WTC11 (cell line): ENCODE results near the gene RXFP2. TPM values are rescaled to one million over a fixed set of nuclear protein-coding genes. Genes with fewer than 3 reads are reported as not detected.

Experiments
- ATAC-seq: fragments of 200-7000 bp; cut with Tn5 transposase; 2 replicates; pipeline ENCODE4 v1.10.0; 2021; ENCODE audit warnings: mild to moderate bottlenecking, moderate library complexity
- CTCF ChIA-PET: fragments of 300-600 bp; sonication (Branson Sonifier 250); formaldehyde crosslinking; loops from one replicate; lab custom pipeline; 2021; ENCODE audit warnings: antibody characterized with exemption; lab: Charles Lee
- POLR2A ChIA-PET: fragments of 350-600 bp; sonication (Branson Sonifier 250); formaldehyde crosslinking; loops from one replicate; lab custom pipeline; 2021; ENCODE audit warnings: antibody characterized with exemption; lab: Charles Lee
- DNase-seq: peaks from one replicate; pipeline ENCODE4 v3.0.0; 2021; ENCODE audit warnings: low spot score
- H3K27ac Mint-ChIP-seq: 2 replicates; pipeline ENCODE4 v1.8.0; 2021; ENCODE audit warnings: mixed read lengths
- H3K27me3 Mint-ChIP-seq: 2 replicates; pipeline ENCODE4 v1.8.0; 2021; ENCODE audit warnings: low read depth, mild to moderate bottlenecking, moderate library complexity, mixed read lengths
- H3K36me3 Mint-ChIP-seq: 2 replicates; pipeline ENCODE4 v1.8.0; 2021; ENCODE audit warnings: mixed read lengths
- H3K4me1 Mint-ChIP-seq: 2 replicates; pipeline ENCODE4 v1.8.0; 2022; ENCODE audit warnings: mixed read lengths
- H3K4me3 Mint-ChIP-seq: 2 replicates; pipeline ENCODE4 v1.8.0; 2021; ENCODE audit warnings: mild to moderate bottlenecking, moderate library complexity, mixed read lengths
- H3K9me3 Mint-ChIP-seq: 2 replicates; pipeline ENCODE4 v1.8.0; 2021; ENCODE audit warnings: mixed read lengths
- ESRRA ChIP-seq: sonication (generic); formaldehyde crosslinking; IDR thresholded peaks from 2 replicates; pipeline ENCODE4 v1.8.1; 2022; ENCODE audit warnings: mild to moderate bottlenecking, missing genetic modification reagents, borderline replicate concordance
- FOXJ3 ChIP-seq: sonication (generic); formaldehyde crosslinking; IDR thresholded peaks from 2 replicates; pipeline ENCODE4 v1.9.0; 2021; ENCODE audit warnings: missing genetic modification reagents, mild to moderate bottlenecking, borderline replicate concordance
- GTF2I ChIP-seq: fragments of 250-450 bp; sonication (Bioruptor Pico); conservative IDR thresholded peaks from 2 replicates; pipeline ENCODE4 v1.4.0; 2021; ENCODE audit warnings: mild to moderate bottlenecking
- HMGA2 ChIP-seq: fragments of 250-450 bp; sonication (Bioruptor Pico); IDR thresholded peaks from 2 replicates; pipeline ENCODE4 v1.4.0; 2021; ENCODE audit warnings: mild to moderate bottlenecking, moderate library complexity
- IRF1 ChIP-seq: sonication (generic); formaldehyde crosslinking; IDR thresholded peaks from 2 replicates; pipeline ENCODE4 v1.8.0; 2023; ENCODE audit warnings: missing genetic modification reagents
- MLX ChIP-seq: sonication (generic); formaldehyde crosslinking; IDR thresholded peaks from 2 replicates; pipeline ENCODE4 v1.8.1; 2023; ENCODE audit warnings: mild to moderate bottlenecking, missing genetic modification reagents, moderate library complexity
- MYBL2 ChIP-seq: sonication (generic); formaldehyde crosslinking; IDR thresholded peaks from 2 replicates; pipeline ENCODE4 v1.8.1; 2023; ENCODE audit warnings: mild to moderate bottlenecking, moderate library complexity, missing genetic modification reagents
- PRDM15 ChIP-seq: sonication (generic); formaldehyde crosslinking; IDR thresholded peaks from 2 replicates; pipeline ENCODE4 v1.8.0; 2022; ENCODE audit warnings: missing genetic modification reagents
- RORB ChIP-seq: fragments of 250-450 bp; sonication (Bioruptor Pico); IDR thresholded peaks from 2 replicates; pipeline ENCODE4 v1.9.0; 2021; ENCODE audit warnings: mild to moderate bottlenecking
- TP53 ChIP-seq: sonication (generic); formaldehyde crosslinking; IDR thresholded peaks from 2 replicates; pipeline ENCODE4 v1.8.1; 2023; ENCODE audit warnings: mild to moderate bottlenecking, missing genetic modification reagents
- USF1 ChIP-seq: sonication (generic); formaldehyde crosslinking; IDR thresholded peaks from 2 replicates; pipeline ENCODE4 v1.8.0; 2022; ENCODE audit warnings: mild to moderate bottlenecking, missing genetic modification reagents
- ZBTB21 ChIP-seq: sonication (generic); formaldehyde crosslinking; IDR thresholded peaks from 2 replicates; pipeline ENCODE4 v1.8.1; 2023; ENCODE audit warnings: mild to moderate bottlenecking, missing genetic modification reagents, borderline replicate concordance
- ZNF121 ChIP-seq: sonication (generic); formaldehyde crosslinking; IDR thresholded peaks from 2 replicates; pipeline ENCODE4 v1.8.0; 2023; ENCODE audit warnings: missing genetic modification reagents
- ZNF219 ChIP-seq: sonication (generic); formaldehyde crosslinking; IDR thresholded peaks from 2 replicates; pipeline ENCODE4 v1.8.0; 2023; ENCODE audit warnings: missing genetic modification reagents, mild to moderate bottlenecking, borderline replicate concordance
- ZNF281 ChIP-seq: sonication (generic); formaldehyde crosslinking; IDR thresholded peaks from 2 replicates; pipeline ENCODE4 v1.8.0; 2023; ENCODE audit warnings: mild to moderate bottlenecking, missing genetic modification reagents
- total RNA-seq: library from RNA; stranded (reverse); gene quantifications from 3 replicates; pipeline ENCODE4 v1.2.3, GENCODE V29; 2021

Gene RXFP2
- total RNA-seq, 1 experiment from 2014 or later, result not detected

- TF ChIP-seq ZNF219 (CRISPR knock-in tag), result no peak
- TF ChIP-seq, all 79 proteins: peak for 0
Observed at GRCh38 chr13:31697290-31697689, 42.0 kb upstream of the RXFP2 start (continued).

- peaks cover 33% of the 10 kb centered on the region for H3K4me1 Mint-ChIP-seq
- peak; percentile 12 for DNase-seq
- peak; percentile 87 for ATAC-seq
- TF ChIP-seq ZNF121 (no peak), HMGA2 (CRISPR knock-in tag) (no peak), MLX (CRISPR knock-in tag) (no peak)
- TF ChIP-seq, all 79 proteins: peak for 0
- Mint-ChIP-seq H3K27me3 (no peaks in the 10 kb centered on the region), H3K36me3 (peaks cover 10% of the 10 kb centered on the region; the same call in 1 of the 2 replicates), H3K27ac (no peak overlapping the region), H3K9me3 (peaks cover 19% of the 10 kb centered on the region), H3K4me3 (no peak overlapping the region)
- ChIA-PET POLR2A (interaction anchor here (0.6 to 0.8 kb wide), 3 partner anchors 33 to 1307 kb away, joined by 3 to 5 read pairs (median 4); no protein-coding TSS in a partner anchor), CTCF (interaction anchor here (0.6 to 1.4 kb wide), 20 partner anchors 10 to 1863 kb away, joined by 3 to 32 read pairs (median 3); no protein-coding TSS in a partner anchor)
Observed at GRCh38 chr13:31699650-31700049, 39.7 kb upstream of the RXFP2 start.

- Mint-ChIP-seq H3K9me3 (peaks cover 23% of the 10 kb centered on the region), H3K27me3 (no peaks in the 10 kb centered on the region), H3K4me3 (no peak overlapping the region), H3K4me1 (peaks cover 33% of the 10 kb centered on the region), H3K36me3 (peaks cover 4% of the 10 kb centered on the region; the same call in 1 of the 2 replicates), H3K27ac (no peak overlapping the region)
- ChIA-PET CTCF (interaction anchor here (1.9 kb wide), 1 partner anchor 166 kb away, joined by 4 read pairs; no protein-coding TSS in a partner anchor), POLR2A (no interaction called here)
- no peak for ATAC-seq
- TF ChIP-seq TP53 (CRISPR knock-in tag) (no peak), PRDM15 (CRISPR knock-in tag) (no peak), ZBTB21 (no peak), HMGA2 (CRISPR knock-in tag) (no peak), ESRRA (CRISPR knock-in tag) (no peak), ZNF281 (CRISPR knock-in tag) (no peak), USF1 (CRISPR knock-in tag) (no peak), MYBL2 (CRISPR knock-in tag) (no peak), IRF1 (CRISPR knock-in tag) (no peak), RORB (CRISPR knock-in tag) (no peak), GTF2I (CRISPR knock-in tag) (no peak), FOXJ3 (no peak)
- DNase-seq, result no peak
Observed at GRCh38 chr13:31703780-31704179, 35.5 kb upstream of the RXFP2 start.
